Ascending aorta (tissue), 2 donors: ENCODE measurements around the gene COL13A1. TPM values are rescaled to one million over a fixed set of nuclear protein-coding genes. Genes with fewer than 3 reads are reported as not detected.

Experiments
- DNase-seq, 2 donors: peaks; one replicate each; pipeline ENCODE4 v3.0.0-alpha.2; 2019; ENCODE audit warnings: low spot score in 2 of 2
- H3K27ac ChIP-seq, 2 donors: fragments of 200-600 bp; sonication (generic); one replicate each; pipeline ENCODE4 v1.5.1; 2016 to 2017; ENCODE audit warnings: mild to moderate bottlenecking in 1 of 2
- H3K27me3 ChIP-seq: fragments of 200-600 bp; sonication (generic); one replicate; pipeline ENCODE4 v1.5.1; 2017
- H3K36me3 ChIP-seq, 2 donors: fragments of 200-600 bp; sonication (generic); one replicate each; pipeline ENCODE4 v1.5.1; 2016
- H3K4me1 ChIP-seq, 2 donors: fragments of 200-600 bp; sonication (generic); one replicate each; pipeline ENCODE4 v1.5.1; 2016 to 2017; ENCODE audit warnings: mild to moderate bottlenecking in 1 of 2
- H3K4me3 ChIP-seq, 2 donors: fragments of 200-600 bp; sonication (generic); one replicate each; pipeline ENCODE4 v1.5.1; 2016 to 2017; ENCODE audit warnings: mild to moderate bottlenecking in 1 of 2
- H3K9me3 ChIP-seq, 2 donors: fragments of 200-600 bp; sonication (generic); one replicate each; pipeline ENCODE4 v1.5.1; 2016
- CTCF ChIP-seq, 3 experiments: fragments of 200-600 bp in 2 of 3; fragments of 450-650 bp in 1 of 3; sonication (generic) in 2 of 3; IDR thresholded peaks; one replicate each; pipeline ENCODE4 v1.5.1; 2016 to 2019; ENCODE audit warnings: antibody characterized with exemption in 3 of 3, mild to moderate bottlenecking in 1 of 3, moderate library complexity in 1 of 3
- intact Hi-C: fragments of 100-400 bp; cut with DNase I; formaldehyde crosslinking; loops from one replicate; pipeline ENCODE4 v1.15.1; 2023
- total RNA-seq: library from RNA; depleted of rRNA; stranded (reverse); fragments of >200 nt; gene quantifications from one replicate; pipeline ENCODE4 v1.1.0, GENCODE V29; 2016

The COL13A1 gene
- total RNA-seq, 1 donor from 2014 or later, result 8.0 TPM

- Histone ChIP-seq H3K4me1 (peaks cover 0 to 7% of the 10 kb centered on the region in 2 donors), H3K4me3 (no peak overlapping the region), H3K27me3 (no peaks in the 10 kb centered on the region), H3K27ac (no peak overlapping the region), H3K36me3 (no peaks in the 10 kb centered on the region), H3K9me3 (no peaks in the 10 kb centered on the region)
- DNase-seq, result no peak
- intact Hi-C loops, result no loop called here
- TF ChIP-seq CTCF (IDR thresholded peaks at IDR 0.05), result no peak
These were observed 3.1 kb downstream of the COL13A1 start for GRCh38 chr10:69804775-69805174.

DNA sequence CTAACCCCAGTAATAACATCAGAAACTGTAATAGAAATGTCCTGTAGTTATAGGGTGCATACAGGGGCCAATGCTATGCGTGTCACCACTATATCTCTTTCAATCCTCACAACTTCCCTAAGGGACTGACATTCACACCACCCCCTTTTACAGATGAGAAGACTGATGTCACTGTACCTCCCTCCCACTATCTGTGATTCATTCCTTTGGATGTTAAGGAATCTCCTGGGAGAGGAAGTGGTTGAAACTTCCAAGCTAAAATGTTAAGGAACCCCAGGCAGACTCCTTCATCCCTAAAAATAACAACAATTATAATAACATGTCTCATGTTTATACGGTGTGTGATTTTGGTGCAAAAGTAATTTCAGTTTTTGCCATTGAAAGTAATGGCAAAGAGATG is 5.4 kb downstream of the COL13A1 start:
- no peak for TF ChIP-seq CTCF (IDR thresholded peaks at IDR 0.05)
- Histone ChIP-seq H3K27me3 (no peaks in the 10 kb centered on the region), H3K9me3 (no peaks in the 10 kb centered on the region), H3K4me3 (no peak overlapping the region), H3K27ac (no peak overlapping the region), H3K4me1 (peaks cover 0 to 2% of the 10 kb centered on the region in 2 donors), H3K36me3 (no peaks in the 10 kb centered on the region)
- intact Hi-C loops, result no loop called here
- no peak for DNase-seq

- Histone ChIP-seq H3K4me1 (peaks cover 0 to 2% of the 10 kb centered on the region in 2 donors), H3K27me3 (no peaks in the 10 kb centered on the region), H3K27ac (no peak overlapping the region), H3K4me3 (no peak overlapping the region), H3K36me3 (no peaks in the 10 kb centered on the region), H3K9me3 (no peaks in the 10 kb centered on the region)
- no peak for DNase-seq
- TF ChIP-seq CTCF (IDR thresholded peaks at IDR 0.05), result no peak
- intact Hi-C loops, result no loop called here
These were observed 6.0 kb downstream of the COL13A1 start for GRCh38 chr10:69807696-69808095.

GRCh38 chr10:69809318-69809717 is 7.6 kb downstream of the COL13A1 start:
- TF ChIP-seq CTCF (IDR thresholded peaks at IDR 0.05), result no peak
- no peak overlapping the region for H3K27ac ChIP-seq
- intact Hi-C loops, result no loop called here
- H3K4me1 ChIP-seq, result no peaks in the 10 kb centered on the region
- DNase-seq, result no peak
- no peak overlapping the region for H3K4me3 ChIP-seq
- H3K9me3 ChIP-seq, result no peaks in the 10 kb centered on the region
- no peaks in the 10 kb centered on the region for H3K27me3 ChIP-seq
- H3K36me3 ChIP-seq, result no peaks in the 10 kb centered on the region

DNA sequence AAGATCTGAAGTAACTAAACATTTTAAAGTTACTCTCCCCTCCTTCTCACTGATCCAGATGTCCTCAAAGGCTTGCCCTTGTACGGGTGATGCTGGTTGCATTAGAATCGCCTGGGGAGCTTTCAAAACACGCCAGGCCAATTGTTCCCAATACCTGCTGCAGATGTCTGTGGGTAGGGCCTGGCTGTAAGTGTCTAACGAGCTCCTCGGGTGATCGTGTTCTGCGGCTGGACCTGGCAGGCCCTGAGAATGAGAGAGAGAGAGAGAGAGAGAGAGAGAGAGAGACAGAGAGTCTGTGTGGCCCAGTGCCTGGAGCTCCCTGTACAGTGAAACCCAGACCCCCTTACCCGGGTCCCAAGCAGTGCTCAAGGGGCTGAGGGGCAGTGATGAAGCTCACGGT is 8.4 kb downstream of the COL13A1 start:
- DNase-seq, result no peak
- H3K27me3 ChIP-seq, result no peaks in the 10 kb centered on the region
- no peak overlapping the region for H3K27ac ChIP-seq
- no peaks in the 10 kb centered on the region for H3K9me3 ChIP-seq
- intact Hi-C loops, result no loop called here
- H3K4me3 ChIP-seq, result no peak overlapping the region
- no peaks in the 10 kb centered on the region for H3K36me3 ChIP-seq
- no peak for TF ChIP-seq CTCF (IDR thresholded peaks at IDR 0.05)
- H3K4me1 ChIP-seq, result no peaks in the 10 kb centered on the region
